ENCODE data around the gene COMMD1.
"Not testable (repeated sequence)": the region's sequence is repeated elsewhere in the genome, so short reads cannot be mapped to it uniquely, and the experiment has no call there.

The COMMD1 gene

DNA sequence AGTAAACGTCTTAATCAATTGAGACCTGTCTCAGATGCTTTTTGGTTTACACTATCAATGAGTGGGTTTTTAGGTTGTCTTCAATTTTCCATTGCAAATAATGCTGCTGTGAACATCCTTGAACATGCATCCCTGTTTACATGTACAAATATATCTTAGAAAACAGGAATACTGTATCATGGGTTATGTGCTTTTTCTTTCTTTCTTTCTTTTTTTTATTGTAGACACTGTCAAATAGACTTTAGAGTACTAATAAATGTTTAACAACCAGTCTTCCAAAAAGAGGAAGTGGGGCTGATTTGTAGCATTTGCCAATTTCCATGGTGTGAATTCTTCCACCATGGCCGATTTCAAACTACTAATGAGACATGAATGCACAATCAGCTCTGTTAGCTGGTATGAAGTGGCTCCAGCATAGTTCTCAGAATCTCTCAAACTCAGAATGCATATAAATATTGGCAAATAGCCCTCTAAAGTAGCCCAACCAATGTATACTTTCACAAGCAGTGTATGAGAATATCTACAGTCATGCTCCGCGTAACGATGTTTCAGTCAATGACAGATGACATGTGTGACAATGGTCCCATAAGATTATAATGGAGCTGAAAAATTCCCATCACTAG, 240.1 kb downstream of the COMMD1 start:
- in situ Hi-C loops (cut with HindIII; ENCODE audit: low pct_ligation_motif_present, low pct_unique_long_range_greater_than_20kb, low sequenced_read_pairs): no loop called here

DNA sequence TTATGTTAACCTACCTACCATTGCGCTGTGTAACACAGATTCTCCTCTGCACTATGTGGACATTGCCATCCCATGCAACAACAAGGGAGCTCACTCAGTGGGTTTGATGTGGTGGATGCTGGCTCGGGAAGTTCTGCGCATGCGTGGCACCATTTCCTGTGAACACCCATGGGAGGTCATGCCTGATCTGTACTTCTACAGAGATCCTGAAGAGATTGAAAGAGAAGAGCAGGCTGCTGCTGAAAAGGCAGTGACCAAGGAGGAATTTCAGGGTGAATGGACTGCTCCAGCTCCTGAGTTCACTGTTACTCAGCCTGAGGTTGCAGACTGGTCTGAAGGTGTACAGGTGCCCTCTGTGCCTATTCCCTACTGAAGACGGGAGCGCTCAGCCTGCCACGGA, 241.3 kb downstream of the COMMD1 start:
- DNase-seq; in situ Hi-C loops (cut with HindIII; ENCODE audit: low pct_ligation_motif_present, low pct_unique_long_range_greater_than_20kb, low sequenced_read_pairs): not testable (repeated sequence)

More for the DNA sequence above, 240.1 kb downstream of the COMMD1 start:
- no peak for DNase-seq

DNA sequence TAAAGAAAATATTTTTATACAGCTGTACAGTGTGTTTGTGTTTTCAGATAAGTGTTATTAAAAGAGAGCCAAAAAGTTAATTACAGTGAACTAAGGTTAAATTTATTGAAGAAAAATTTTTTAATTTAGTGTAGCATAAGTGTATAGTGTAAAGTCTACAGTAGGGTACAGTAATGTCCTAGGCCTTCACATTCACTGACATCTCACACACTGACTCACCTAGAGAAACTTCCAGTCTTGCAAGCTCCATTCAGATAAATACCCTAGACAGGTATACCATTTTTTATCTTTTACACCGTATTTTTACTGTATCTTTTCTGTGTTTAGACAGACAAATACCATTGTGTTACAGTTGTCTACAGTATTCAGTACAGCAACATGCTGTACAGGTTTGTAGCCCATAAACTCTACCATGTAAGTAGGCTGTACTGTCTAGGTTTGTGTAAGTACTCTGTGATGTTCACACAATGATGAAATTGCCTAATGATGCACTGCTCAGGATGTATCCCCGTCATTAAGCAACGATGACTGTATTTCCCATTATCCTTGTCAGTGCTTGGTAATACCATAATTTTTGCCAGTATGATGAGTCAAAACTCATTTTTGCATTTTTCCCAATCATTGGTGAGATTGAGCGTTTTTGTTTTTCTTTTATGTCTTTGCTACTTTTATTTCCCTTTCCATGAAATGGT, 242.3 kb downstream of the COMMD1 start:
- no peak for DNase-seq
- in situ Hi-C loops (cut with HindIII; ENCODE audit: low pct_ligation_motif_present, low pct_unique_long_range_greater_than_20kb, low sequenced_read_pairs): no loop called here

DNA sequence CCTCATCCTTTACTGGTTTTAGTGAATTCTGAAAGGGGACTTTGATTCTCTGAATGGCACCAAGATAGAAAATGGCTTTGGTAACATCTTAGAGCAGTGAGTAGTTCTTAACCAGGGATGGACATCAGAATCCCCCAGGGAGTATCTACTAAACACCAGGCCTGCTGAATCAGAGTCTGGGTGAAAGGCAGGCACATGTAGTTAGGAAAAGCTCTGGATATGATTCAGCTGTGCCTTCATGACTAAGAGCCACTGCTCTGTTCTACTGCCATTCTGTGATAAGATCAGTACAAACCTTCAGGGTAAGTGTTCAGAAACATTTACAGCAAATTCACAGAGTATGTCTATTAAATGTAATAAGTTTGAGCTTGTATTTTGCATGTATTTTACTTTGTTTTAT, 244.2 kb downstream of the COMMD1 start:
- DNase-seq: peak; percentile 45
- in situ Hi-C loops (cut with HindIII; ENCODE audit: low pct_ligation_motif_present, low pct_unique_long_range_greater_than_20kb, low sequenced_read_pairs): no loop called here

DNA sequence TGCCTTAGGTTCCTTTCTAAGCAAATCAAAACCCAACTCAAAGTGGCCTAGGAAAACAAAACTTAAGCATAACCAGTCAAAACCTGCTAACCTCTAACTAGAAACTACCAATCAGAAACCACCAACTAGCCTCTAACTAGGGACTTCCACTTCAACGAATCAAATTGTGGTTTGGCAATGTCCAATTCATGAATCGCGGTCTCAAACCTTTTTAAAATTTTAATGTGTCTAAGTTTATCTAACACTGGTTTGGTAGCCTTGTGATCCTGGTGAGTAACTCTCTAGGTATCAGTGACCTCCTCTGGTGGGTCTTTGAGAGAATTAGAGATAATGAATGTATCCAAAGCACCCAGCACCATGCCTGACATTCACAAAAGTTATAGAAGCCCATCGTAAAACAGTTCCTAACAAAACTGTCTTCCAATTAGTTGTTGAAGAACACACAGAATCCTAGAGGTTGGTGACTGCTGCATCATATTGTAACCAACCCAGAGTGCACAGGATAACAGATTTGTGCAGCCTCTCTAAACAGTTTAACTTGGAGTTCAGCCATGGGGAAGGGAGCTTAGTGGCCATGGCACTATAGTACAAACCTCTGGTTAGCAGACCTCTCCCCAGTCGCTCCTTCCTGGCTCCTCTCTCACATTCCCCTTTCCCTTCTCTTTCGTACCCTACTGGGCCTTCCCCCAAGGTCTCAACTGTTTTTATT, 245.3 kb downstream of the COMMD1 start:
- in situ Hi-C loops (cut with HindIII; ENCODE audit: low pct_ligation_motif_present, low pct_unique_long_range_greater_than_20kb, low sequenced_read_pairs): no loop called here

DNA sequence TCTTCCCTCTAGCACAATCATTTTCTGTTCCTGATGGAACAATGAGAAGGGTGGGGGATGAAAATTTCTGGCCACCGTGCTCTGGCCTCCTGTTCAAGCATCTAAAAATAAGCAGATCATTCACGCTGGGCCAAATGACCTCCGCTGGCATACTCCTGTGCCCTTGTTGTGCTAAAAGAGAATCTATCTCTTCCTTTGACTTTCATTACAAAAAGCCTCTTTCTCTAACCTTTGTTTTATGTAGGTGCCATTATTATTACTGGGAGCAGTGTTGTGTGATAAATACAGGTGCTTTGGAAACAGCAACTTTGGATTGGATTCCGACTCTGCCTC, 245.8 kb downstream of the COMMD1 start:
- in situ Hi-C loops (cut with HindIII; ENCODE audit: low pct_ligation_motif_present, low pct_unique_long_range_greater_than_20kb, low sequenced_read_pairs): no loop called here
- DNase-seq: no peak

More for the DNA sequence above, 245.3 kb downstream of the COMMD1 start:
- no peak for DNase-seq

DNA sequence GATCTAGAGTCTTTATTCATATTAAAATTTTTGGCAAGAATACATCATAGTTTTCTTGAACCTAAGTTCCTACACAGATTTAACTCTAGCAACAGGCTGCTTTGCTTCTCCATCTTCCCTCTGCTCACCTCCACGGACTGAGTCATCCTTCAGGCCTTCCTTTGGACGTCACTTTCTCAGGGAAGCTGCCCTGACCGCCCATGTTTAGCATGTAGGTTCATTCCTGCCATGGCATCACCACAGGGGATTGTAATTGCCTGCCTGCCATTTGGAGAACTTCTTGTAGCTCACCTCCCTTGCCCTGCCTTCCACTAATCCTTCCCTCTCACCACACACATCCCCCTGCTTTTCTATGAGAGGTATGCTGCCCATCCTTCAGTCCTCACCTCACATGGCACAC, 246.5 kb downstream of the COMMD1 start:
- no peak for DNase-seq

DNA sequence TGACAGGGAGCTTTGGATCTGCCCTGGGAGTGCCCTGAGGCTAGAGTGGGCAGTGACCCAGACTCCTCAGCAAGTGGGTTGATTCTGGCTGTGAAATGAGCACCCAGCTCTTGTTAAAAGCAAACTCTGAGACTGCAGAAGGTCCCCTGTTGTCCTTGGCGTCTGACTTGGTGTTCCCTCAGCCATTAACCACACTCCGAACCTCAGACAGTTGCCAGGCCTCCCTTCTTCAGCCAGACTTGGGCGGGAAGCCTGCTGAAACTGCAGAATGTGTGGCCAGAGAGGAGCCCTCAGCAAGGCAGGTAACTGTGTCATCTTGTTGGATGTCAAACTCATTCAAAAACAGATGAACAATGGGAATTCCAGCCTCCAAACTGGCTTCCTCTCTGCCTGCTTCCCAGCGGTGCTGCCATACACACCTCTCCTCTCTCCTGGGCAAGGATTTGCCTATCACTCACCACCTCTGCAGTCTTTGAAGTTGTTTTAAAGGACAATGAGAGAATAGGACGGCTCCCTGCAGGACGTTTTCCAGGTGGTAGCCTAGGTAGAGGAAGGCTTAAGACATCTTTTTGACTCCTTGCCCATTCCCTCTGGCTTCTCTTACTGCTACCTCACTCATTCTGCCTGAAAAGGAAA, 251.5 kb downstream of the COMMD1 start:
- DNase-seq: no peak
- in situ Hi-C loops (cut with HindIII; ENCODE audit: low pct_ligation_motif_present, low pct_unique_long_range_greater_than_20kb, low sequenced_read_pairs): no loop called here

More for the DNA sequence above, 246.5 kb downstream of the COMMD1 start:
- in situ Hi-C loops (cut with HindIII; ENCODE audit: low pct_ligation_motif_present, low pct_unique_long_range_greater_than_20kb, low sequenced_read_pairs): no loop called here

DNA sequence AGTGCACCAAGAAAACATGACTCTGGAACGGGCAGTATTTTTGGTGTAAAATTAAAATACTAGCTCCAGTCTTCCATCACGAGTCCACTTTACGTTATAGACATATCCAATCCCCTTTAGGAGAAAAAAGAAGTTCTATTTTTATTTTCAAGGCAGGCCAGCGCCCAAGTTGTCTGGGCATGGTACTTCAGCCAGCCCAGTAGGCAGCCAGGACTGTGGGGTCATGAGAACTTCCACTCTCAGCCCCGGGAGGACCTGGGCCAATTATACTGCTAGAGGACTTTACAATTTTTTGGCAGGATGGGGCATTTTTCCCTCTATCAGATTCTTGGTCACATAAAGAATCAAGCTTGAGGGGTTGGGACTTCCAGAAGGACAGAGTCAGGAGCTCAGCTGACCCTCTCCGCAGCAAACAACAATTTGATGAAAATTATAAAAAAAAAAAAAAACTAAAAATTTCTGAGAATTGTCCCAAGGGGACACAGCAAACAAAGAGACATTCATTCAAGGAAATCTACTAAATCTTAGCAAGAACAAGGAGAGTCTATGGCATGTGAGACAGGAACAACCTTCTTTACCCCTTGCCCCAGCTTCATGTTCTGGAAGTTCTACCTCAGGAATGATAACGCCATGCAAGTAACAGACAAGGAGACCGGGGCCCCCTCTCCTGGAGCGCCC, 253.1 kb downstream of the COMMD1 start:
- DNase-seq: no peak
- in situ Hi-C loops (cut with HindIII; ENCODE audit: low pct_ligation_motif_present, low pct_unique_long_range_greater_than_20kb, low sequenced_read_pairs): no loop called here

DNA sequence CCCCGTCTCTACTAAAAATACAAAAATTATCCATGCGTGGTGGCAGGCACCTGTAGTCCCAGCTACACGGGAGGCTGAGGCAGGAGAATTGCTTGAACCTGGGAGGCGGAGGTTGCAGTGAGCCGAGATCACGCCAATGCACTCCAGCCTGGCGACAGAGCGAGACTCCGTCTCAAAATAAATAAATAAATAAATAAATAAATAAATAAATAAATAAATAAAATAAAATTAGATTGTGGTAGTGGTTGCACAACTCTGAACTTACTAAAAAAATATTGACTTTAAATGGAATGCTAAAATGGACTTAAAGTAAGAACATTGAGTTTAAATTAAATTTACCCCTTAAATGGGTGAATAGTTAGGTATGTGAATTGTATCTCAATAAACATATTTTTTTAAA, 255.2 kb downstream of the COMMD1 start:
- DNase-seq; in situ Hi-C loops (cut with HindIII; ENCODE audit: low pct_ligation_motif_present, low pct_unique_long_range_greater_than_20kb, low sequenced_read_pairs): not testable (repeated sequence)

DNA sequence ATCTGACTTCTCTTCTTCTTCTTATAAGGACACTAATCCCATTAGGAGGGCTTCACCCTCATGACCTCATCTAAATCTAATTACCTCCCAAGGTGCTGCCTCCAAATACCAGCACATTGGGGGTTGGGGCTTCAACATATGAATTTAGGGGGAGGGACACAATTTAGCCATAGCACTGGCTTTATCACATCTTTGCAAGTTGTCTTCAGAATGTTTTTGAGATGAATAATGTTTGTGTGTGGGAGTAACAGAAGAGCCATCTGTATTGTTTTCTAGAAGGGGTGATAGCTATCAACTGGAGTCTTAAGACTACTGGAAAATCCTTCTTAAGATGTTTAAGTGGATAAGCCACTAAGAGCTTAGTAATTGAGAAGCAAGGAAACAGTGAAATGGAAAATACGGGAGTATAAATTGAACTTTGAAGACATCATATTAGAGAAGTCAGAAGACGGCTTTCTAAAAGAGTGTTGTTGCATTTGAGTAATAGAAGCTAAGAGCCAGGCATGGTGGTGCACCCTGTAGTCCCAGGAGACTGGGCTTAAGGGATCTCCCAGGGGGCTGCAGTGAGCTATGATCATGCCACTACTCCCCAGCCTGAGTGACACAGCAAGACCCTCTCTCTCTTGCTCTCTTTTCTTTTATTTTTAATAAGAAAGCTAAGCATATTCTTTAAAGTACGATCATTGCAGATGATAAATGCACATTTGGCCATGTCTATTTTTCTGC, 257.8 kb downstream of the COMMD1 start:
- in situ Hi-C loops (cut with HindIII; ENCODE audit: low pct_ligation_motif_present, low pct_unique_long_range_greater_than_20kb, low sequenced_read_pairs): no loop called here
- no peak for DNase-seq

DNA sequence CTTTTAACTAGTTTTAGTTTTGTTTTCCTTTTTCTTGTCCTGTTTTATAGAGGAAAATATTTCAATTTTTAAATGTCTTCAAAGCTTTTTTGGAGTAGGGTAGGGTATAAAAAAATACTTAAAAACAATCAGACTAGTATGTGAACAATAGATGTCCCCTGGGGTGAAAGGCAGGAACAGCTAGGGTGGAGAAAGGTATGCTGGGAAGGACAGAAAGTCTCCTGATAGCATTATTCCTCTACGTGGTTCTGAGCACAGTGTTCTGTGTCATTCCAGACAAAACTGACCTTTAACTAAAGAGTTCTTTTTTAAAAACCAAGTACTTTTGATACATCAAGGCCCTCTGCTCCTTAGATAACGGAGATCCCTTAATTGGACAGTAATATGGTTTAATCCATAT, 258.4 kb downstream of the COMMD1 start:
- no peak for DNase-seq
- in situ Hi-C loops (cut with HindIII; ENCODE audit: low pct_ligation_motif_present, low pct_unique_long_range_greater_than_20kb, low sequenced_read_pairs): no loop called here

DNA sequence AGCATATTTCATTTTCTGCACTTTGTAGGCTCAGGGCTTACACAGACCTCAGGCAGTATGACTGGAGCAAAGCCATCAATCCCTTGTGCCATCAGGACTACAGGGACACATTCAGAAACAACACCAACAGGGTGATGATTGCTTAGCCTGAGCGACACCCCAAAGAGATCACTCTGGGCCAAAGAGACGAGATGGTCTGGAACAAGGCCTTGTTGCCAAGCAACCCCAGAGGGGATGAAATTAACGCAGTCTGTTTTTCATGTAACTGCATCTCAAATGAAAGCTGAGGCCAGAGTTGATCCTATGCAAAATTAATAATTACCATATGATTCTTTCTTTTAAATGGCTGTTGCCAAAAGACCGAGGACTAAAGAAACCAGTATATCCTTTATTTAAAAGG, 270.3 kb downstream of the COMMD1 start:
- DNase-seq: no peak
- in situ Hi-C loops (cut with HindIII; ENCODE audit: low pct_ligation_motif_present, low pct_unique_long_range_greater_than_20kb, low sequenced_read_pairs): no loop called here

DNA sequence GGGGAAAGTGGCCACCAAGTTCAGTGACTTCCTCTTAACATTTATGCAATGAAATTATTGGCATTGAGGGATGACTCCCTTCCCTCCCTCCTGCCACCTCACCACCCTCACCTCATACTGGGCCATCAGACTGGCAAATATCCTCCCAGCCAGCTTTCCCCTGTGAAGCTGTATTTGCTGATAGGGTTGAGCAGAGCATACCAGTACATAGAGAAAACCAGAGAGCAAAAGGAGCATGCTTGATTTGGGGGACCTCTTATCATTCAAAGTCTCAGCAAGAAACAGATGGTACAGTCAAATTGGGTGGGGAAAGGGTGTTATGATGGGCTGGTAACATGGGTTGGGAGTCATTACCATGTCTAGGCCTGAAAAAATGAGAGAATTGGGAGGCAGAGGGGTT, 271.3 kb downstream of the COMMD1 start:
- in situ Hi-C loops (cut with HindIII; ENCODE audit: low pct_ligation_motif_present, low pct_unique_long_range_greater_than_20kb, low sequenced_read_pairs): no loop called here
- DNase-seq: no peak

DNA sequence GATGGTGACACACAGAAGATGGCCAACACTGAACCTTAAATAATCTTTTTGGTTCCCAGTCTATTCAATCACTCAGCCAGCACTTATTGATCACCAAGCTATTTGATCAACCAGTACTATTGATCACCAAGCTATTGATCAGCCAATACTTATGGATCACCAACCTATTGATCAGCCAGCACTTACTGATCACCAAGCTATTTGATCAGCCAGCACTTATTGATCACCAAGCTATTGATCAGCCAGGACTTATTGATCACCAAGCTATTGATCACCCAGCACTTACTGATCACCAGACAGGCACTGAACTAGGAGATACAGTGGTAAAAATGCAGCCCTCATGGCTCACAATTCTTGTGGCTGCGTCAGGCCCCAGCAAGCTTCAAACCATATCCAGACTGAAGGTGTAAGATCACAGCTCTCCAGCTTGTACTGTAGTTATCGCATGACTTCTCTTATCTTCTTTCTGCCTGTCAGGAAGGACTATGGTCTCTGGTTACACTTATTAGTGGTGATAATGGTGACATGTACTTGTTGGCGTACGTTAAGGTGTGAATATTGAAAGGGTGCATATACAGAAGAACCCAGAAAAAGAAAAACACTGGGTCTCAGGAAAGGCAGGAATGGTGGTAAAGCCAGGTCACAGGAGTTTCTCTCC, 272.0 kb downstream of the COMMD1 start:
- in situ Hi-C loops (cut with HindIII; ENCODE audit: low pct_ligation_motif_present, low pct_unique_long_range_greater_than_20kb, low sequenced_read_pairs): no loop called here

DNA sequence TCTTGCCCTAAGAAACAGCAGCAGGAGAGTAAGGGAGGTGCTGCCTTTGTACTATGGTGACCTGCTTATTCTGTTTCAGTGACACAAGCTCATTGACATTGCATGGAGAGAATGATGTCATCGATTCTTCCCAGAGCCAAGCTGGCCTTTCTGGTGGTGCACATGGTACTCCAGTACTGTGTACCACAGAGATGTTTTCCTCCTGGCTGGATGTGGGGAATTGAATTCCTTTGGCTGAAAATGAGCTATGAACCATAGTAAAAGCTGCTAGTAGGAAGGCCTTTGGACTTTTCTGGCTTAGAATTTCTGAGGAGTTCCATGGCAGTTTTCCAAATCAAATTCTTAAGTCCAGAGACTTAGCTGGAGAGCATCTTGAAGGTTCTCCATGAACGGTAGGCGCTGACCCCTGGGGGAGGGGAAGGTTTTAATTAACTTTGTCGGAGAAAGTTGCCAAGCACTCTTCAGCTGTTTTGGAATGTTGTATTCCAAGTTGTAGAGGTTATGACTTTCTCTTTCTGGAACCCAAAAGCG, 273.3 kb downstream of the COMMD1 start:
- no peak for DNase-seq
- in situ Hi-C loops (cut with HindIII; ENCODE audit: low pct_ligation_motif_present, low pct_unique_long_range_greater_than_20kb, low sequenced_read_pairs): no loop called here

More for the DNA sequence above, 272.0 kb downstream of the COMMD1 start:
- no peak for DNase-seq

DNA sequence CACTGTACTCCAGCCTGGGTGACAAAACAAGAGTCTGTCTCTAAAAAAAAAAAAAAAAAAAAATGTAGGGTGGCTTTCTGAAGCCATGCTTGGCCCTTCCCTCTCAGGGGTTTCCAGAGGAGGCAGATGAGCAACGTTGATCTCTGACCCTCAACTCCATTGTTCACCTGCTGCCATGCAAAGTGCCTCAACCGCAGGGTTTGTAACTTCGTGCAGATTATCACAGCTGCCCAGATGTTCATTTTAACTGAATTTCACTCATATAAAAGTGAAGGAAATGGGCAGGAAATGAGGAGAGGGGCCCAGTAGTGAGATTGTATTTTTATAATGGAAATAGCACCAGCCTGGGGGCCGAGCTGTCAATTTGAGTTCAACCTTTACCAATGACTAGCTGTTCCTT, 275.5 kb downstream of the COMMD1 start:
- in situ Hi-C loops (cut with HindIII; ENCODE audit: low pct_ligation_motif_present, low pct_unique_long_range_greater_than_20kb, low sequenced_read_pairs): no loop called here
- DNase-seq: no peak

DNA sequence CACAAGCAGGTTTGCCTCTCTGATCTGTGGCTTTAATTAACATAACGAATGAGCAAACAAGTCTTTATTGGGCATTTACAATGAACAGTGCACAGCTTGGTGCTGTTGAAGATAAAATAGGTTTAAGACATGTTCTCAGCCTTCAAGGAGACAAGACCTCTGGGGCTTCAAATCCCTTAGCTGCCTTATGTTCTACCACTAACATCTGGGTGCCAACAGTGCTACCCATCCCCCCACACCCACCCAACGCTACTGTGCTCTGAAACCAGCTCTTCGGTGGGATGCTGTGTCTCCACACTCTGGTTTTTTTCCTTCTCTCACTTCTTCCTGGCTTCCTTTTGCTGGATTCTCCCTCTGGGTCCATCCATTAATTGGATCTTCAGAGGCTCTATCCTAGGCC, 276.4 kb downstream of the COMMD1 start:
- in situ Hi-C loops (cut with HindIII; ENCODE audit: low pct_ligation_motif_present, low pct_unique_long_range_greater_than_20kb, low sequenced_read_pairs): no loop called here

More for the DNA sequence above, 276.4 kb downstream of the COMMD1 start:
- DNase-seq: no peak

All from ACHN (cell line).